GM18511 (cell line): ENCODE data around the gene HSD17B1.

Experiments used
- ATAC-seq: cut with Tn5 transposase; IDR thresholded peaks from one replicate; pipeline ENCODE4 v1.9.1; 2021; ENCODE audit warnings: mild to moderate bottlenecking, moderate library complexity; ENCODE audit not compliant: unreplicated experiment

The HSD17B1 gene

DNA sequence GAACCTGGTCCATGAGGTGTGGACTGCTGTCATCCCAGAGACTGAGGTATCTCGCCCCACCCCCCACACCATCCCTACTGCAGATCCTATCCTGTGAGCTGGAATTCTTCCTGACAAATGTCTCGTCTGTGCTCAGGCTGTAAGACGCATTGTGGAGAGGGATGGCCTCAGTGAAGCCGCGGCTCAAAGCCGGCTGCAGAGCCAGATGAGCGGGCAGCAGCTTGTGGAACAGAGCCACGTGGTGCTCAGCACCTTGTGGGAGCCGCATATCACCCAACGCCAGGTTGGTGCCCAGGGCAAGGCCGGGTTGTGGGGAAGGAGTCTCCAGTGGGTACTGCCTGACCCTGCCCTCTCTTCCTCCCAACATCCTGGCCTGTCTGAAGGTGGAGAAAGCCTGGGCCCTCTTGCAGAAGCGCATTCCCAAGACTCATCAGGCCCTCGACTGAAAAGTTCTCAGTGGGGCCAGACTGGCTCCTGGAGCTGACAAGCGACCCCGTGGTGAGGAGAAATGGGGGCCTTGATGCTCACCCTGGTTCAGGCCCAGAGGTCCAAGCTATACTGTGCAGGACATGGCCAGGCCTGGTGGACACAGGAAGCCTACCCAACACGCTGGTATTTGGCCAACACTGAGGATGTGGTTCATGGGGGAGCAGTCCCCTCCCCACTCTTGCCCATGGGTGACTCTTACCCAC lies 12.9 kb downstream of the HSD17B1 start:
- no peak for ATAC-seq

DNA sequence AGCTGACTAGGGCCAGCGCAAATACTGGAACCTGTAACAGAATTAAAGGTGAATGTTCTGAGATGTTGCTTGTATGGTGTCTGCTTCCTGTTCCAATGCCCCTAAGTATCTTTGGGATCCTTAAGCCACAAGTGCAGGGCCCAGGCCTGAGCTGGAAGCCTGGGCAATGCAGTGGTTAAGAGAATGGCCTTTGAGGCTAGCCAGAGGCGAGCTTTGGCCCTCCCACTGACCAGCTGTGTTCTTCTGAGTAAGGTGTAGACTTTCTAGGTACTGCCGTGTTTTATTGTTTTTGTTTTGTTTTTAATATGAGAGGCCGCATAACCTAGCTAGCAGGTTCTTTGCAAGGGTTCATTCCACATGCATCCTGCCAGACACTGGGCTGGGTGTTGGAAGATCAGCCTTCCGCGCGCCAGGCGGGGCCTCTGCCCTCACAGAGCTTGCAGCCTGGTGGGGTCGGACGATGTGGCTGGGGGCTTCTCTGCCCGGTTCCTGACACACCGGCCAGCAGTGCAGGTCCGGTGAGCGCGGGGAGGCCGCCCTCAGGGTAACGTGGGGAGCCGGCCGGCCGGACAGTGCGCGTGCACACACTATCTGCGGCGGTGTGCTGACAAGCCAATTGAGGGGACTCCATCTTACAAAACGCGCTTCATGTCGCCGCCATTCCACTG lies 13.6 kb downstream of the HSD17B1 start:
- no peak for ATAC-seq

DNA sequence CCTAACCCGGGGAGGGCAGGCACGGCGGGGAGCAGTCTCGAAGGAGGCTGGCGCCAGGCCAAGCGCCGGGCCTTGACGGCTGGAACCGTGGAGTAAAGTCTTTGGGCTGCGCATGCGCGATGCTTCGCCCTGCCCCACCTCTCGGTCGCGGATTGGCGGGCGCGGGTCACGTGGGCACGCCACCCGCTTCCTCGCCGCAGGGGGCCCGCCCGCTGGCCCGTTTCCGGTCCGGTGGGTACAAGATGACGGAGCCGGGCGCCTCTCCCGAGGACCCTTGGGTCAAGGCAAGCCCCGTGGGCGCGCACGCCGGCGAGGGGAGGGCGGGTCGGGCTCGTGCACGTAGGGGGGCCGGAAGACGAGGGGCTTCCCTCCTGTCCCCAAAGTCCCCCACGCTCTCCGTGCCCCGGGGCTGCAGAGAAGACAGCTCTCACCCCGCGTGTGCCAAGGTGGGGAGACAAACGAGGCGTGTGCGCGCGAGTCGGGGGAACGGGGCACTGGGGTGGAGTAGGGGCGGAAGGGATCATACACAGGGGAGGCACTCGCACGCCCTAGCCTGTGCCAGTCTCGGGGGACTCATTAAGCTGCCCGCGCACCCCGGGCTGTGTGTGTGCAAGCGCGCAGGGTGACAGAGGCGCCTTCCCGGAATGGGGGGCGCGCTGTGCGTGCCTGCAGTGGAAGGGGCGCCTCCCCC lies 14.3 kb downstream of the HSD17B1 start, which contains the start of gene MLX:
Gene MLX, plus strand, starts transcription at position 218 of the 691 bp plus-strand sequence. Its CDS starts 25 bp downstream, at position 243.
- ATAC-seq = no peak

DNA sequence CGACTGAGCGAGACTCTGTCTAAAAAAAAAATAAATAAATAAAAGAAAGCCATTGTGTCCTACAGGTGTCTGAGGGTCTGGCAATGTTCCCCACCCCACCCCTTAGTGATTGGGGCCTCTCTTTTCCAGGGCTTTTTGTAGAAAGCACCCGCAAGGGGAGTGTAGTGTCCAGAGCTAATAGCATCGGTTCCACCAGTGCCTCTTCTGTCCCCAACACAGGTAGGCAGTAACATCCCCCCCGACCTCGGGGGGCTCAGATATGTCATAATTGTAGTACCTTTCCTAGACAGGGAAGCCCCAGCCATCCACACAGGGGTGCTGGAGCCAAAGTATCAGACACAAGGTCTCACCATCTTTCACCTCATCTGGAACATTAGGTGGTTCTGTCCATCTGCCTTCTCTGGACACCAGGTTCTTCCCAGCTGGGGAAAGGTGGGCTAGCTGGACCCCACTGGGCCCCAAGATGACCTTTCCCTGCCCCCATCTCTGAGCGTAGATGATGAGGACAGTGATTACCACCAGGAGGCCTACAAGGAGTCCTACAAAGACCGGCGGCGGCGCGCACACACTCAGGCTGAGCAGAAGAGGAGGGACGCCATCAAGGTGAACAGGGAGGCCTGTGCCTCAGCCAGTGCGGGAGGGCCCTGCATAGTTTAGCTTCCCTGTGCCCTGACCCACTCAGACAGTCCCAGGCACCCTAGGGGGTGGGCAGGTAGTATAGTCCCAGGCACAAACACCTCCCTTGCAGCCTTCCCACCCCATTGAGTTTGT lies 15.8 kb downstream of the HSD17B1 start:
- no peak for ATAC-seq

DNA sequence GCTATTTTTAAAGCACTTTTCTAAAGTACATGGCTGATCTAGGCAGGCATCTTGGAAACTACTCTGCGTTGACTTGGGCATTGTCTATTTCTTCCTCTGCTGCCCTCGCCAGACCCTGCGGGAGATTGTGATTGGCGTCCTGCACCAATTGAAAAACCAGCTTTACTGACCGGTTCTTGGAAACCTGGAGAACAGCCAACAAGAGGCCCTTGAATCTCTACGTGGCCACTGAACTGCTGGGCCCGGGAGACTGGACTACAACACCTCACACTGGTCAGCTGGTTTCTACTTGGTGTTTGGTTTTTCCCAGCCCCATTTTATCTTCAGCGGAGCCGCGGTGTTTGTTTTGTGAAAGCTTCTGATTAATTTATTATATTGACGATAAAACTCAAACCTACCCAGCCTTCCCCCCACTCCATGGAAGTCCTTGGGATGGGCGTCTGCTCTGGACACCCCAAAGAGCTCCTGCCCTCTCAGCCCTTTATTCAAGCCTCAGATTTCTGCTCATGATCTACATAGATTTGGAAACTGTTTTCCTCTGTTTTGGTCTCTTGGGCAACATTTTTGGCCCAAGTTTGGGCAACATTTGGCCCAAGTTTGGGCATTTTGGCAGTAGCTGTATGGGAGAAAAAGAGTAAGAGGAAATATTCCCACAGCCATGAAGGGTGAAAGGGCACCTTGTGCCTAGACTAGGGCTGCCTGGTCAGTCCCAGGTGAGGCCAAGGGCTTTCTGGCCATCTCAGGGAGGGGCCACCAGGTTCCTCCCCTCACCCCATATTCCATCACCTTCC lies 18.9 kb downstream of the HSD17B1 start:
- ATAC-seq = no peak

DNA sequence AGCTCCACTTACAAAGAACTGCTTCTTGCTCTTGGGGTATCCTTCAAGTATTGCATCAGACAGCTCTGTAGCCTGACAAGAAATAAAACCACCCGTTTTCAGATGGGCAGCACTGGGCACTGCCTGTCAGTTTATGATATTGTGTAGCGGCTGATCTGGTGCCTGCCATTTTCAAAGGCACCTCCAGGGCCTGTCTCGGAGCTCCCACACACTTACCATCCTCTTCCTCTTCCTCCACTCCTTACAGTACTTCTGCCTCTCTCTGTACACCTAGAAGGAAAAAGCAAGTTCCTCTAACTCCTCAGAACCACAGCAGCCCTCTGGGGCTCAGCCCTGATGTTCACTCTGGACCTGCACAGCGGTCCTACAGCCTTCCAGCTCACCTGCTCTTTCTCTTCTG lies 20.4 kb downstream of the HSD17B1 start:
- ATAC-seq = no peak

DNA sequence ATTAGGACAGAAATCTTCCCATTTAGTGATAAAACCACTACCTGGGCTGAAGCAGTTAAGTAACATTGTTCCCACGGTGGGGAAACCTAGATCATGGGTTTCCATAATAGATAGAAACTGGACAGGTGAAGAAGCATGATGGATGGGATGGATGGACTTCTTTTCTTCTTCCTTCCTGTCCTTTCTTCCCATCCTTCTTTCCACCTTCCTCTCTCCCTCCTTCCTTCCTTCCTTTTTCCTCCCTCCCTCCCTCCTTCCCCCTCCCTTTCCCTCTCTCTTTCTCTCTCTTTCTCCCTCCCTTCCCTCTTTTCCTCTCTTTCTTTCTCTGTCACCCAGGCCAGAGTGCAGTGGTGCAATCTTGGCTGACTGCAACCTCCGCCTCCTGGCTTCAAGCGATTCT lies 21.7 kb downstream of the HSD17B1 start:
- ATAC-seq = no peak

DNA sequence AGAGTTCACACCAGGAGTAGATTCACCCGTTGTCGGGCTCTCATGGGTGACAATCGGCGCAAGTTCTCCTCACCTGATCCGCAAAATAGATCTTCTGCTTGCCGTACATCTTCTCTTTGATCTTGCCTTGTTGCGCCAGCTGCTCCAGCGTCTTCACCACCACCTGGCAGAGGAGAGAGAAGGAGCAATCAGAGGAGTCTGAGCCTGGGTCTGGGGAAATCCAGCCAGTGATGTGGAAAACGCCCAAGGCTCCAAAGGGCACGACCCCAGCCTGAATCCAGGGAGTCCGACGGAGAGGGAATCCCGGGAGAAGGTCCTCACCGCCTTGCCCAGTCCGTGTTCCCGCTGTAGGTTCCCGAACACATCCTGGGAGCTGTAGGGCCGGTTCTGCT lies 24.4 kb downstream of the HSD17B1 start:
- peak; percentile 7 for ATAC-seq

DNA sequence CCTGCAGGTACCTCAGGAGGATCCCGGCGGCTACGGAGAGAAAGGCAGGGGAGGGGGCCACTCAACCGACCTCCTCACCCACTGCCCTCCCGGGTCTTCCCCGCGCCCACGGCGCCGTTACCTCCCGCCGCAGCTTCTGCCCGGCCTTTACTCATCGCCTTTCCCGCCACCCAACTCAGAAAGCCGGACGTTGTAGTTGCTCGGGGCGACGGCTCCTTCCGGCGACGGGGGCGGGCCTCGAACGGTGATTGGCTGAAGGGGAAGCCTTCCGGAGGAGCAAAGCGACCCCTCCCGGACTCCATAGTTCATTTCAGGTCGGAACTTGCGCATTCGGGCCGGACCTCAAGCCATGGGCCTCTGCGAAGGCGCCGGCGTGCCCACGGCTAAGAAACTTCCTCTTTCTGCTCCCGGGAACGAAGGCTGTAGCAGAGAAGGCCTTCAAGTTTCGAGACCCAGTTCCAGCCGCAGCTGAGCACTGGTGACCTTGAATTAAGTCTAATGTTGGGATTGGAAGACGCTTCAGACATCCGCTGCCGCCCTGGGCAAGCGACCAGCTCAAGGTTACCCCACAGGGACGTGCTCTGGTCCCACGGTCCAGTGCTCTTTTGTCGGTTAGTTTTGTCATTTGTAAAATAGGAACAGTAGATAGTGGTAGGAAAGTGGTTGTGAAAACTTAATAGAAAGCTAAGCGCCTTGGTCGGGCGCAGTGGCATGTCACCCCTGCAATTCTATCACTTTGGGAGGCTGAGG lies 25.0 kb downstream of the HSD17B1 start, which contains the start of gene PSMC3IP:
Gene PSMC3IP, minus strand, starts transcription at position 198 of the 750 bp plus-strand sequence. Its CDS starts 43 bp downstream, at position 155.
- peak; percentile 72 for ATAC-seq

DNA sequence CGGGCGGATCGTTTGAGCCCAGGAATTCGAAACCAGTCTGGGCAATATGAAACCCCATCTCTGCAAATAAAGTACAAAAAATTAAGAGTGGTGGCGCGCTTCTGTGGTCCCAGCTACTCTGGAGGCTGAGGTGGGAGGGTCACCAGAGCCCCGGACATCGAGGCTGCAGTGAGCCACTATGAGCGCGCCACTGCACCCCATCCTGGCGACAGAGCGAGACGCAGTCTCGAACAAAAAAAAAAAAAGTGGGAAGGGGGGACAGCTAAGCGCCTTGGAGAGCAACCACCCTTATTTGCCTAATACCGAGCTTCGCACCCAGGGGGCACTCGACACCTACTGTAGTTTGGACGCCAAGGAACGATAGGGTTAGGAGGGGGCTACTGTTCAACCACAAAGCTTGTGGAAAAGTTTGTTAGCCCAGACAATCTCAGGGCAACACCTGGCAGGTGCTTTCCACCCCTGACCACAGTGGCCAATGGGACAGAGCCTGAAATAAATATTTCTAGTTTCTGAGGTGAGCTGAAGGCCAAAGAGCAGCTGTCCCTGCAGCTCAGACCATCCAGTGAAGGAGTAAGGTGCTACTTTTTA lies 25.7 kb downstream of the HSD17B1 start:
- peak; percentile 65 for ATAC-seq

DNA sequence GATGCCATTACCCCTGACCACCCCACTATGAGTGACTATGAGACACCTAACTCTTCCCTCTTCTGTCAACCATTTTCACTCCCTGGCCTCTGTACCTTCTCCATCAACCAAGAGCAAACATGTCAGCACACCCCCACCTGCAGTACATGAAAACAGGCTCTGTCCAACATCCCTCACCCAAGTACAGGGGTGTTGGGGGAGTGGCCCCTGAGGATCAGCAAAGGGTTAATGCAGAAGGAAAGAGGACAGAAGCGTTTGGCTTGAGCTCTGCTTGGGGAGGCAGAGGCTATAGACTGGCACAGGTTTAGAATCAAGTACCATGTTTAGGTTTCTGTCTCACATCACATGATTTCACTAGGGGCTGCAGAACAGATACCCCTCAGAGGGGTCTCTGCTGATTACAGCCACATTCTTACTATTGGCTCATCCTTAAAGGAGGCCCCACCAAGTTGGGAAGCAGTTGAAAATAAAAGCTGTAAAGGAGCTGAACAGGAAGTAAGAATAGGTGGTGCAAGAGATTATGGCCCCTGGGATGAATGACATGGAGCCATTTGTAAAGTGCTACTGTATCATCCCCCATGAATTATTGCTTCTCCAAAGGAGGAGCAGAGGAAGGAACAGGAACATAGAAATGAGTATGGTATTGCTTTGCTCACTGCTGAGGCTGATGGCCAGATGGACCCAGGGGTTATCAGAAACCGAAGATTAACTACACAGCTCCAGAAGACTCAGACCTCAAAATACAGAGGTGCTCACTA lies 27.2 kb downstream of the HSD17B1 start:
- no peak for ATAC-seq

DNA sequence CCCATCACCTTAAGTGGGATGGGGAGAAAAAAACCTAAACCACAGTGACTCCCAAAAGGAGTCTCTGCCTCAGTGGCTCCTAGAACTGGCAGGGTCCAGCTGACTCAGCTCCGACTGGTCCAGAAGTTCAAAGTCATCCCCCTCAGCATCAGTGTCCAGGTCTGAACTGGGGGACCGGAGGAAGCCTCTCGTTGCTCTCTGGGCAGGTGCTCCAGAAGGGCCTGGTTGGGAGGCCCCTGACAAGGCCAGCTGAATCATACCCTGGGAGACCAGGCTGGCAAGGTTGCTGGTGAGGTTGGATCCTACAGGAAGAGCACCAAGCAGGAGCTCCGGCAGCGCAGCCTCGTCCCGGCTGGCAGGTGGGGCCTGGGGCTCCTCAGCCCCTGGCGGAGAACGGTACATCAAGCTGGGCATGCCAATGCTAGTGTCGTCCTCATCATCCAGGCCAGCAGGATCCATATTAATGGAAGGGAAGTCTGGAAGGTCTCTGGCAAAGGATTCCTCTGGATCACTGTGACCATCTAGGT lies 29.1 kb downstream of the HSD17B1 start:
- no peak for ATAC-seq

DNA sequence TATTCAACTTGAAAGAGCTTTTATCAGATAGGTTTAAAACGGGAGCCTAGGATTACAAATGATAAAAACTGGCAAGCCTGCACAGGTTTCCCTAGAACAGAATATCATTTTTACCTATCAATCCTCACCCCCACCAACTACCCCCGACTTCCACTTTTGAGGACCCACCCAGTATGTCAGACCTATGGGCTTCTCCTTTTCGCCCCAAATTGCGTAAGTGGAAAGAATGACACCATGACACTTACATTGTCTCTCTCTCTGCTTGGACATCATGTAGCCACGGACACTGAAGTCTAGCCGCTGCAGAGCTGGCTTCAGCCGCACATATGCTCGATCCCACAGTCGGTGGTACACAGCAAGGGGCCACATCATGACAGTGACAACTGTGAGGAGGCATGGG lies 32.2 kb downstream of the HSD17B1 start:
- no peak for ATAC-seq

DNA sequence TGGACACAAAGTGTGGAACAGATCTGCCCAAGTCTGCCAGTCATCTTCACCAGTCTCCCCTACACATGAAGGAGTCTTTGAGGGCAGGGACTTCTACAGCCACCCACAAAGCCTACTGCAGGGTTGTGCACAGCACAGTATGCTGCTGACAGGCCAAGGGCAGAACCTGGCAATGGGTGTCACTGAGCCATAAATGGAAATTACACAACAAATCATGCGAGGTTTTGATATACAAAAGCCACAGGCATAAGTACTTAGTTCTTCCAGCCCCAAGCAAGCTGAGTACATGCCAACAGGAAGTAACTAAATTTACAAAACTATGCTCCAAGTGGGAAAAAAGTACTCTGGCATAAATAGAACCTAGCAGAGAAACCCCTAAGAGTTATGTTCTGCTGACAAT lies 32.6 kb downstream of the HSD17B1 start:
- ATAC-seq = no peak

DNA sequence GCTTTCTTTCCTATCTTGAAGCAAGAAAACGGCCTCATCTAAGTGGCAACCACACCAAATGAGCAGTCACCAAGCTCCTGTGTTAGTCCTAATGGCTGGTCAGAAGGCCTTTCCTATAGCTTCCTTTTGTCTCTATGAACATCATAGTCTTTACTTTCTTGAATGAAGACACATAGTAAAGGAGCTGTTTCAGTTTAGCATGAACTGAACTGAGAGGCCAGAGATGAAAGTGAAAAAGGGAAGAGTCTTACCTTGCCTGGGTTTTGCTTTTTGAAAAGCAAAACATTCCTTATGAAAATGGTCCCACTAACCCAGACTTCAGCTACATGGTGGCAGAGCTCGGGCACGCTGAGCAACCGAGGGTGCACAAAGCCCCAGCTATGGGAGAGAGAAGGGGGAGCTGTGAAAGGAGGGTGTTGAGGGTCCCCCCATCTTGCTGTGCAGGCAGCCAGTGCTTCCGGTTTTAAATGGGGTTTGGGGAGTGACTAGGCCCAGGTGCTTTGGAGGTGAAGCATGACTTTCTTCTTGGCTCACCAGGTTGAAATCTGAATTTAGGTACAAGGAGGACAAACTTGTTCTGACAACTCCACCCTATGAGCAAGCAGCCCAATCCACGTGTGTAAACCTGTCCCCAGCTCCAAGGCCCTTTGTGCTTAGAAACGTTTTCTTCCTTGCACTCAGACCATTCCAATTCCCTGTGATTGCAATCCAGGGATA lies 33.9 kb downstream of the HSD17B1 start:
- ATAC-seq = peak; percentile 50

DNA sequence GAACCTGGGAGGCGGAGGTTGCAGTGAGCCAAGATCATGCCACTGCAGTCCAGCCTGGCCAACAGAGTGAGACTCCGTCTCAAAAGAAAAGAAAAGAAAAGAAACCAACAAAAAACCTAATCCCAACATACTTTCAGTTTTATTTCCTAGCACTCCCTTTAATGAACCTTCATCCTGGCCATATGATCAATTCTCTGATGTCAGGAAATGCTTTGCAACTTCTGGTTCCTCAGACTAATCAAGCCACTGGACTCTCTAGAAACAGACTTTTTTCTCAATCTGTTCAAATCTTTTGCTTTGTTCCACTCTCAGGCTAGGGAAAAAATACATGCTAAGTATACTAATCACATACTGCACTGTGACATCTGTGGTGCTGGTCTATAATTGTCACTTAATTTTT lies 38.2 kb downstream of the HSD17B1 start:
- no peak for ATAC-seq

DNA sequence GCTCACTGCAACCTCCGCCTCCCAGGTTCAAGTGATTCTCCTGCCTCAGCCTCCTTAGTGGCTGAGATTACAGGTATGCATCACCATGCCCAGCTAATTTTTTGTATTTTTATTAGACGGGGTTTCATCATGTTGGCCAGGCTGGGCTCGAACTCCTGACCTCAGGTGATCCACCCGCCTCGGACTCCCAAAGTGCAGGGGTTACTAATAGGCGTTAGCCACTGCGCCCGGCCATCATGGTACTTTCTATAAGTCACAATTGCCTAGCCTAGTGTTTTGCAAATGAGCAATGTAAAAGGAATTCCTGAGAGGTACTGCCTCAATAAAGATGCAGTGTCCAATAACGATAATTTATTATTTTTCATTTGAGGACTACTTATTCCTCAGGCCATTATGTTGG lies 38.7 kb downstream of the HSD17B1 start:
- ATAC-seq = no peak

DNA sequence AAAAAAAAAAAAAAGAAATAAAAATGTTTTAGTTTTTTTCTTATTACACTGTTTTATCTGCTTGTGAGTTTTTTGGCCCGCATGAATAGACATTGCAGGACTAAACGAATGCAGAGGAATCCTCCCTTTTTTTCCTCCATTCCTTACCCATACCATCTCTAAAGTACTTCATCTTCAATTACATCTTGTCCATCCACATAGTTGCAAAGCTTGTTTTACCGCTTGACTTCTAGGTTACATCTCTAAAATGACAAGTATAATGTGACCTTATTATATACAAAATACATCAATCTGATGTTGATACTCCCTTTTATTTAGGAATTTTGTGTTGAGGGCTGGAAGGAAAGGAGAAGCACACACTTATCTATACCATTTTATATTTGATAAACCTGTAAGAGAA lies 43.7 kb downstream of the HSD17B1 start:
- no peak for ATAC-seq
